ENCODE data around the gene WFIKKN1. TPM values are rescaled to one million over a fixed set of nuclear protein-coding genes. Genes with fewer than 3 reads are reported as not detected.
A peak's percentile ranks its signal among the peaks of the same experiment; 100 is the strongest.

Gene WFIKKN1
- total and polyA plus RNA-seq, 12 donors = 0.18 to 3.9 (median 0.45) TPM; not detected in 2

DNA sequence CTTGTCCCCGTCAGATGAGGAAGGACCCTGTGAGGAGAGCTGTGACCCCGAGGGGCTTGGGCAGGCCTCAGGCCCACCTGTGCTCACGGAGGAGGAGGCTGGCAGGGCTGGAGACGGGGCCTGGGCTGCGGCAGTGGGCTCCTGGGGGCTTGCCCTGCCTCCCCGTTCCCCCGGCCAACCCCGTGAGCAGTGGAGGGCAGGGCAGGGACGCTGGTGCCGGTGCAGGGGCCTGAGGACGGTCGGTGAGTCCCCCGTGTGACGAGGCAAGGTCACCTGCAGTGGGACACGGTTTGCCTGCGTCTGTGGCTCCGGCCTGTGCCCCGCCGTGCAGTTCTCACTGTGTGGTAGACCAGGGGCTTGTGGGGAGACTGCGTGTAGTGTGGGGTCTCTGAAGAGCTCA lies 28.8 kb downstream of the WFIKKN1 start:
- 79 to 90% (median 83%) methylated on average over 2 to 20 of the region's 20 CpGs for WGBS, 4 donors
- Histone ChIP-seq H3K36me3 (replicated peaks in 1 of 2) (peaks cover 0 to 9% of the 10 kb centered on the region in 2 donors), H3K27me3 (no peaks in the 10 kb centered on the region), H3K4me3 (no peak overlapping the region), H3K27ac (peak overlapping the region in 3 of 5 donors; percentile 60 to 90 (median 78)), H3K4me1 (replicated peaks in 1 of 2) (peaks cover 12 to 13% of the 10 kb centered on the region in 2 donors), H3K9me3 (replicated peaks in 1 of 3) (no peaks in the 10 kb centered on the region)
- DNase-seq = no peak
- intact Hi-C loops (cut with DNase I) = loop anchor here in 1 of 2 donors (5.0 kb wide), 1 partner anchor 82 kb away; no protein-coding TSS in a partner anchor
- TF ChIP-seq, protein P1, sequence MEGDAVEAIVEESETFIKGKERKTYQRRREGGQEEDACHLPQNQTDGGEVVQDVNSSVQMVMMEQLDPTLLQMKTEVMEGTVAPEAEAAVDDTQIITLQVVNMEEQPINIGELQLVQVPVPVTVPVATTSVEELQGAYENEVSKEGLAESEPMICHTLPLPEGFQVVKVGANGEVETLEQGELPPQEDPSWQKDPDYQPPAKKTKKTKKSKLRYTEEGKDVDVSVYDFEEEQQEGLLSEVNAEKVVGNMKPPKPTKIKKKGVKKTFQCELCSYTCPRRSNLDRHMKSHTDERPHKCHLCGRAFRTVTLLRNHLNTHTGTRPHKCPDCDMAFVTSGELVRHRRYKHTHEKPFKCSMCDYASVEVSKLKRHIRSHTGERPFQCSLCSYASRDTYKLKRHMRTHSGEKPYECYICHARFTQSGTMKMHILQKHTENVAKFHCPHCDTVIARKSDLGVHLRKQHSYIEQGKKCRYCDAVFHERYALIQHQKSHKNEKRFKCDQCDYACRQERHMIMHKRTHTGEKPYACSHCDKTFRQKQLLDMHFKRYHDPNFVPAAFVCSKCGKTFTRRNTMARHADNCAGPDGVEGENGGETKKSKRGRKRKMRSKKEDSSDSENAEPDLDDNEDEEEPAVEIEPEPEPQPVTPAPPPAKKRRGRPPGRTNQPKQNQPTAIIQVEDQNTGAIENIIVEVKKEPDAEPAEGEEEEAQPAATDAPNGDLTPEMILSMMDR (IDR thresholded peaks at IDR 0.05) = no peak
- no peak for TF ChIP-seq POLR2A (IDR thresholded peaks at IDR 0.05)

DNA sequence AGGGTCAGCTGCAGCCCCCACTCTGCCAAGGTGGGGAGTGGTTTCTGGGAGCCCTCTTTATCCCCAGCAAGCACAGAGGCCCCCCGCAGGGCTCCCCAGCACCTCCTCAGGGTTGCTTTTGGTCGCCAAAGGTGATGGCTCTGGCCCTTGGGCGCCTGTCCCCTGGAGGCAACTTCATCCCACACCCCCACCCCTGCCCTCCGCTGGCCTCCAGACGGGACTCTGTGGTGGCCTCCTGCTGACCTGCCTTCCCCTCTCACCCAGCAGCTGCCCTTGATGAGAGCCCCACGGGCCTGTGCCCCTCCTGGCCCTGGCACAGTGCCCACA lies 29.3 kb downstream of the WFIKKN1 start:
- no peaks in the 10 kb centered on the region for H3K9me3 ChIP-seq (replicated peaks in 1 of 3)
- peak overlapping the region; percentile 8 to 90 (median 66) for H3K27ac ChIP-seq
- TF ChIP-seq, protein P1 (IDR thresholded peaks at IDR 0.05) = no peak
- no peak for TF ChIP-seq POLR2A (IDR thresholded peaks at IDR 0.05)
- H3K36me3 ChIP-seq (replicated peaks in 1 of 2) = peaks cover 0 to 9% of the 10 kb centered on the region in 2 donors
- 52 to 74% (median 57%) methylated on average over 4 to 6 of the region's 6 CpGs for WGBS, 4 donors
- peaks cover 12 to 13% of the 10 kb centered on the region in 2 donors for H3K4me1 ChIP-seq (replicated peaks in 1 of 2)
- no peaks in the 10 kb centered on the region for H3K27me3 ChIP-seq
- DNase-seq = no peak
- intact Hi-C loops (cut with DNase I) = no loop called here
- H3K4me3 ChIP-seq = peak overlapping the region in 1 of 4 donors; percentile 20

DNA sequence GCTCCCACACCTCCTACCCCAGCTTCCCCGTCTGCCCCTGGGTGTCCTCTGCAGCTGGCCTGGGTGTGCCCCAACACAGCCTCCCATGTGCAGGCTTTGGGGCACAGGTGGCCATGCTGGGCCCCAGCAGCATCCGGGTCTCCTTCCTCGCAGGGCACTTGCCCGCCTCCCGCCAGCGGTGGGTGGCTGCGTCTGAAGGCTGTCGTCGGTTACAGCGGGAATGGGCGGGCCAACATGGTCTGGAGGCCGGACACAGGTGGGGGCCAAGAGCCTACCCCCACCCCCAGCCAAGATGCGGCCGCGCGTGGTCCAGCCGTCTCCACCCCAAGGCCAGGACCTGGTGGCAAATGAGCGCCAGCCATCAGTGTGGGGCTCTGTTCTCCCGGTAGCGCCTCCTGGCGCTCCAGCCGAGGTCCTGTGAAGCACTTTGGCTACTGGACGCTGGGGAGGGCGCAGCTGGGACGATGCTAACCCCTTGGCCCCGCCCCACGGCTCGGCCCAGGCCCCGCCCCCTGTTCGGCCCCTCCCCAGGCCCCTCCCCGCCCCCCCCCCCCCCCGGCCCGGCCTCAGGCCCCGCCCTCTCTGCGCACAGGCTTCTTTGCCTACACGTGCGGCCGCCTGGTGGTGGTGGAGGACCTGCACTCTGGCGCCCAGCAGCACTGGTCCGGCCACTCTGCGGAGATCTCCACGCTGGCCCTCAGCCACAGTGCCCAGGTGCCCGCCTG lies 29.8 kb downstream of the WFIKKN1 start:
- peak; percentile 49 to 83 for TF ChIP-seq POLR2A (IDR thresholded peaks at IDR 0.05)
- TF ChIP-seq, protein P1 (IDR thresholded peaks at IDR 0.05) = peak; percentile 33 to 75 (median 58)
- no peaks in the 10 kb centered on the region for H3K9me3 ChIP-seq (replicated peaks in 1 of 3)
- H3K4me1 ChIP-seq (replicated peaks in 1 of 2) = peaks cover 12 to 13% of the 10 kb centered on the region in 2 donors
- peaks cover 0 to 5% of the 10 kb centered on the region in 2 donors for H3K36me3 ChIP-seq (replicated peaks in 1 of 2)
- peak overlapping the region in 1 of 4 donors; percentile 32 for H3K4me3 ChIP-seq
- H3K27me3 ChIP-seq = no peaks in the 10 kb centered on the region
- intact Hi-C loops (cut with DNase I) = no loop called here
- peak overlapping the region; percentile 8 to 90 (median 66) for H3K27ac ChIP-seq
- 0 to 21% (median 6%) methylated on average over 3 to 39 of the region's 43 CpGs for WGBS, 4 donors
- DNase-seq = peak; percentile 92 to 97 (median 96)

DNA sequence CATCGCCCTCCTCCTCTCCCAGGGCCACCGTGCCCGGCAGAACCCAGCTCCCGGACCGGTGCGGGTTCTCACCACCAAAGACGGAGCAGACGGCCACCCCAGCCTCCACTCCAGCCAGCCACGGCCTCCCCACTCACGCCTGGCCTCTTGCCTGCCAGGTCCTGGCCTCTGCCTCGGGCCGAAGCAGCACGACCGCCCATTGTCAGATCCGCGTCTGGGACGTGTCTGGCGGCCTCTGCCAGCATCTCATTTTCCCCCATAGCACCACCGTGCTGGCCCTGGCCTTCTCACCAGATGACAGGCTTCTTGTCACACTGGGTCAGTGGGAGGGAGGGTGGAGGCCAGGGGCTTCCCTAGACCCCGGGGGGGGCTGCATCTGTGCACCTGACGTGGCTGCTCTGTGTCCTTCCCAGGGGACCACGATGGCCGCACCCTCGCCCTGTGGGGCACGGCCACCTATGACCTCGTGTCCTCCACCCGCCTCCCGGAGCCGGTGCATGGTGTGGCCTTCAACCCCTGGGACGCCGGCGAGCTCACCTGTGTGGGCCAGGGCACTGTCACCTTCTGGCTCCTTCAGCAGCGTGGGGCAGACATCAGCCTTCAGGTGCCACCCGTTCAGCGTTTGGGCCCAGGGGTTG lies 30.5 kb downstream of the WFIKKN1 start:
- DNase-seq = no peak
- Histone ChIP-seq H3K27me3 (no peaks in the 10 kb centered on the region), H3K4me1 (replicated peaks in 1 of 2) (peaks cover 12 to 13% of the 10 kb centered on the region in 2 donors), H3K36me3 (replicated peaks in 1 of 2) (peaks cover 0 to 4% of the 10 kb centered on the region in 2 donors), H3K27ac (peak overlapping the region in 4 of 5 donors; percentile 51 to 90 (median 70)), H3K4me3 (peak overlapping the region in 1 of 4 donors; percentile 32), H3K9me3 (replicated peaks in 1 of 3) (no peaks in the 10 kb centered on the region)
- TF ChIP-seq, protein P1 (IDR thresholded peaks at IDR 0.05) = no peak
- TF ChIP-seq POLR2A (IDR thresholded peaks at IDR 0.05) = no peak
- intact Hi-C loops (cut with DNase I) = no loop called here
- WGBS, 4 donors = 31 to 39% (median 36%) methylated on average over 12 to 35 of the region's 35 CpGs
